WERI-Rb-1 (cell line): Measurements from ENCODE around the gene OR52B6.
"Not testable (repeated sequence)": the region's sequence is repeated elsewhere in the genome, so short reads cannot be mapped to it uniquely, and the experiment has no call there.

Source experiments
- DNase-seq: peaks from one replicate; pipeline ENCODE4 v3.0.0-alpha.2; 2020
- H3K27ac ChIP-seq: fragments of 250-450 bp; sonication (Bioruptor Pico); 2 replicates; pipeline ENCODE4 v1.5.1; 2020; ENCODE audit warnings: mild to moderate bottlenecking, moderate library complexity
- H3K27me3 ChIP-seq: fragments of 250-450 bp; sonication (Bioruptor Pico); 2 replicates; pipeline ENCODE4 v1.5.1; 2021; ENCODE audit warnings: mild to moderate bottlenecking, low read depth, moderate library complexity; ENCODE audit not compliant: insufficient read depth, severe bottlenecking
- H3K36me3 ChIP-seq: fragments of 250-450 bp; sonication (Bioruptor Pico); 2 replicates; pipeline ENCODE4 v1.5.1; 2020; ENCODE audit warnings: mild to moderate bottlenecking, moderate library complexity
- H3K4me3 ChIP-seq: 2 replicates; pipeline ENCODE4 v1.5.1; 2011; ENCODE audit warnings: low read depth, mild to moderate bottlenecking, control low read depth, low read length
- H3K9me3 ChIP-seq: fragments of 250-450 bp; sonication (Bioruptor Pico); 2 replicates; pipeline ENCODE4 v1.5.1; 2021; ENCODE audit warnings: mild to moderate bottlenecking, moderate library complexity; ENCODE audit not compliant: severe bottlenecking
- CTCF ChIP-seq: IDR thresholded peaks from 2 replicates; pipeline ENCODE4 v1.5.1; 2011; ENCODE audit warnings: low read depth, mild to moderate bottlenecking, control low read depth, inconsistent platforms, low read length

Gene OR52B6

GRCh38 chr11:5596607-5597201, 16.0 kb downstream of the OR52B6 start, which contains the start of gene TRIM6:
TRIM6 (plus strand) TSS chr11:5596637; CDS start chr11:5596898, 261 bp downstream.
- Histone ChIP-seq H3K27ac (no peak within 1 kb of the TSS), H3K27me3 (peaks cover 83% of the 10 kb centered on the region), H3K36me3 (no peaks in the 10 kb centered on the region), H3K4me3 (no peak within 1 kb of the TSS), H3K9me3 (no peaks in the 10 kb centered on the region)
- DNase-seq = no peak
- no peak for TF ChIP-seq CTCF

- Histone ChIP-seq H3K27me3 (peaks cover 84% of the 10 kb centered on the region), H3K27ac (no peak overlapping the region), H3K4me3 (no peak overlapping the region), H3K36me3 (no peaks in the 10 kb centered on the region), H3K9me3 (no peaks in the 10 kb centered on the region)
- no peak for DNase-seq
- TF ChIP-seq CTCF = no peak
Observed at GRCh38 chr11:5597953-5598352, 17.3 kb downstream of the OR52B6 start.

GRCh38 chr11:5600374-5600851, 19.7 kb downstream of the OR52B6 start:
- DNase-seq = peak; percentile 59
- no peaks in the 10 kb centered on the region for H3K9me3 ChIP-seq
- no peak overlapping the region for H3K27ac ChIP-seq
- H3K27me3 ChIP-seq = peaks cover 87% of the 10 kb centered on the region
- H3K4me3 ChIP-seq = no peak overlapping the region
- peak; percentile 81 for TF ChIP-seq CTCF
- no peaks in the 10 kb centered on the region for H3K36me3 ChIP-seq

- not testable (repeated sequence) for H3K9me3 ChIP-seq, H3K36me3 ChIP-seq, H3K4me3 ChIP-seq, DNase-seq, H3K27ac ChIP-seq
- peaks cover 89% of the 10 kb centered on the region for H3K27me3 ChIP-seq
Observed at GRCh38 chr11:5602791-5603190, 22.1 kb downstream of the OR52B6 start.

- DNase-seq = no peak
- Histone ChIP-seq H3K27ac (no peak overlapping the region), H3K9me3 (no peaks in the 10 kb centered on the region), H3K4me3 (no peak overlapping the region), H3K36me3 (no peaks in the 10 kb centered on the region), H3K27me3 (peaks cover 91% of the 10 kb centered on the region)
- no peak for TF ChIP-seq CTCF
Observed at GRCh38 chr11:5603326-5603725, 22.6 kb downstream of the OR52B6 start.

GRCh38 chr11:5604896-5605295, 24.2 kb downstream of the OR52B6 start:
- Histone ChIP-seq H3K36me3 (no peaks in the 10 kb centered on the region), H3K27ac (no peak overlapping the region), H3K9me3 (no peaks in the 10 kb centered on the region), H3K27me3 (peaks cover 92% of the 10 kb centered on the region), H3K4me3 (no peak overlapping the region)
- no peak for TF ChIP-seq CTCF
- no peak for DNase-seq
